ENCODE results near the gene SSU72.

DNA sequence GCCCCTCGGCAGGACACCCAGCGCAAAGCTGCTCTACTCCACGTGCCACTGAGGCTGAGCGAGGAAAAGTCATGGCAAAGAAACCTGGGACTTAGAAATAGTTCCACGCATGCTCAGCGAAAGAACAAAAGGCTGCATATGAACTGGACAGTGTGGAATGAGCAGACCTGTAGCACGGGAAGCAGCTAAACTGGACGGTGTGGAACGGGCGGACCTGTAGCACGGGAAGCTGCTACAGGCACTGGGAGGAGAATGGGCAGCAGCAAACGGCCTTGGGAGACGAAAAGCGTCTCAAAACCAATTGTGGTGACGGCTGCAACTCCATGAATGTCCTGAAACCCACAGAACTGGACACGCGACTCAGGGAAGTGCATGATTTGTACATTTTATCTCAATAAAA is 15.6 kb downstream of the SSU72 start:
- TF ChIP-seq, protein P1, sequence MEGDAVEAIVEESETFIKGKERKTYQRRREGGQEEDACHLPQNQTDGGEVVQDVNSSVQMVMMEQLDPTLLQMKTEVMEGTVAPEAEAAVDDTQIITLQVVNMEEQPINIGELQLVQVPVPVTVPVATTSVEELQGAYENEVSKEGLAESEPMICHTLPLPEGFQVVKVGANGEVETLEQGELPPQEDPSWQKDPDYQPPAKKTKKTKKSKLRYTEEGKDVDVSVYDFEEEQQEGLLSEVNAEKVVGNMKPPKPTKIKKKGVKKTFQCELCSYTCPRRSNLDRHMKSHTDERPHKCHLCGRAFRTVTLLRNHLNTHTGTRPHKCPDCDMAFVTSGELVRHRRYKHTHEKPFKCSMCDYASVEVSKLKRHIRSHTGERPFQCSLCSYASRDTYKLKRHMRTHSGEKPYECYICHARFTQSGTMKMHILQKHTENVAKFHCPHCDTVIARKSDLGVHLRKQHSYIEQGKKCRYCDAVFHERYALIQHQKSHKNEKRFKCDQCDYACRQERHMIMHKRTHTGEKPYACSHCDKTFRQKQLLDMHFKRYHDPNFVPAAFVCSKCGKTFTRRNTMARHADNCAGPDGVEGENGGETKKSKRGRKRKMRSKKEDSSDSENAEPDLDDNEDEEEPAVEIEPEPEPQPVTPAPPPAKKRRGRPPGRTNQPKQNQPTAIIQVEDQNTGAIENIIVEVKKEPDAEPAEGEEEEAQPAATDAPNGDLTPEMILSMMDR (IDR thresholded peaks at IDR 0.05; ENCODE audit: insufficient read depth, low read length, poor library complexity, severe bottlenecking), result no peak
- TF ChIP-seq EZH2phosphoT487 (conservative IDR thresholded peaks at IDR 0.05; ENCODE audit: low read length), result no peak
